Stomach (tissue), 4 donors: ENCODE results near the gene CYSTM1.

Experiments used
- POLR2A ChIP-seq, 4 donors: fragments of 450-650 bp; IDR thresholded peaks; one replicate each; pipeline ENCODE4 v1.6.1; 2016; ENCODE audit warnings: antibody characterized with exemption in 4 of 4, control low read depth in 2 of 4, mild to moderate bottlenecking in 1 of 4, moderate library complexity in 1 of 4
- POLR2AphosphoS5 ChIP-seq, 3 donors: sonication (generic); formaldehyde crosslinking; IDR thresholded peaks; one replicate each; pipeline ENCODE4 v1.6.1; 2016; ENCODE audit warnings: antibody characterized with exemption in 3 of 3
- TF ChIP-seq, protein P1 (sequence below), 7 experiments: fragments of 450-650 bp in 4 of 7; fragments of 200-600 bp in 3 of 7; sonication (generic) in 3 of 7; IDR thresholded peaks; one replicate each; pipeline ENCODE4 v1.5.1; 2016 to 2019; ENCODE audit warnings: antibody characterized with exemption in 7 of 7, control low read depth in 2 of 7, mild to moderate bottlenecking in 1 of 7

DNA sequence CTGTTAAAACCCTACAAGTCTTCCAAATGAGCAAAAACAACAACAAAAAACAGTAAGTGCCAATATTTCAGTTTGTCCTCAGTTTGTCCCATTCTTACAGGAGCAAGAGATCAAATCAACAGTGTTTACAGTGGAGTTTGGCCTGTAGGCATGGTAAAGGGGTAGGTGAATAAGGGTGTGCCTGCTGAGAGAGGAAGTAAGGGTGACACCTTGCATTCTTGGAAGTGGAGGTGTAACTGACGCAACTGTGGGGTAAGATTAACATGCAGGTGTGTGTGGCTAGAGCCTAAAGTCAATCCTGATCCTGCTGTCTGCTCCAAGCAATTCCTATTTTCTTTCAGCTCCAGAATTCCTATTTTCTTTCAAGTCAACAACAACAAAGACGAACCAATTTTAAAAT is 84.5 kb downstream of the CYSTM1 start:
- TF ChIP-seq, protein P1, sequence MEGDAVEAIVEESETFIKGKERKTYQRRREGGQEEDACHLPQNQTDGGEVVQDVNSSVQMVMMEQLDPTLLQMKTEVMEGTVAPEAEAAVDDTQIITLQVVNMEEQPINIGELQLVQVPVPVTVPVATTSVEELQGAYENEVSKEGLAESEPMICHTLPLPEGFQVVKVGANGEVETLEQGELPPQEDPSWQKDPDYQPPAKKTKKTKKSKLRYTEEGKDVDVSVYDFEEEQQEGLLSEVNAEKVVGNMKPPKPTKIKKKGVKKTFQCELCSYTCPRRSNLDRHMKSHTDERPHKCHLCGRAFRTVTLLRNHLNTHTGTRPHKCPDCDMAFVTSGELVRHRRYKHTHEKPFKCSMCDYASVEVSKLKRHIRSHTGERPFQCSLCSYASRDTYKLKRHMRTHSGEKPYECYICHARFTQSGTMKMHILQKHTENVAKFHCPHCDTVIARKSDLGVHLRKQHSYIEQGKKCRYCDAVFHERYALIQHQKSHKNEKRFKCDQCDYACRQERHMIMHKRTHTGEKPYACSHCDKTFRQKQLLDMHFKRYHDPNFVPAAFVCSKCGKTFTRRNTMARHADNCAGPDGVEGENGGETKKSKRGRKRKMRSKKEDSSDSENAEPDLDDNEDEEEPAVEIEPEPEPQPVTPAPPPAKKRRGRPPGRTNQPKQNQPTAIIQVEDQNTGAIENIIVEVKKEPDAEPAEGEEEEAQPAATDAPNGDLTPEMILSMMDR (IDR thresholded peaks at IDR 0.05) = no peak
- no peak for TF ChIP-seq POLR2A (IDR thresholded peaks at IDR 0.05)
- TF ChIP-seq POLR2AphosphoS5 (IDR thresholded peaks at IDR 0.05) = peak in 2 of 3 donors; percentile 67 to 87
